ENCODE results near the gene MED25.
A peak's percentile ranks its signal among the peaks of the same experiment; 100 is the strongest.

The MED25 gene

GRCh38 chr19:49859682-49860335 lies 41.7 kb downstream of the MED25 start:
- no peak for DNase-seq

DNA sequence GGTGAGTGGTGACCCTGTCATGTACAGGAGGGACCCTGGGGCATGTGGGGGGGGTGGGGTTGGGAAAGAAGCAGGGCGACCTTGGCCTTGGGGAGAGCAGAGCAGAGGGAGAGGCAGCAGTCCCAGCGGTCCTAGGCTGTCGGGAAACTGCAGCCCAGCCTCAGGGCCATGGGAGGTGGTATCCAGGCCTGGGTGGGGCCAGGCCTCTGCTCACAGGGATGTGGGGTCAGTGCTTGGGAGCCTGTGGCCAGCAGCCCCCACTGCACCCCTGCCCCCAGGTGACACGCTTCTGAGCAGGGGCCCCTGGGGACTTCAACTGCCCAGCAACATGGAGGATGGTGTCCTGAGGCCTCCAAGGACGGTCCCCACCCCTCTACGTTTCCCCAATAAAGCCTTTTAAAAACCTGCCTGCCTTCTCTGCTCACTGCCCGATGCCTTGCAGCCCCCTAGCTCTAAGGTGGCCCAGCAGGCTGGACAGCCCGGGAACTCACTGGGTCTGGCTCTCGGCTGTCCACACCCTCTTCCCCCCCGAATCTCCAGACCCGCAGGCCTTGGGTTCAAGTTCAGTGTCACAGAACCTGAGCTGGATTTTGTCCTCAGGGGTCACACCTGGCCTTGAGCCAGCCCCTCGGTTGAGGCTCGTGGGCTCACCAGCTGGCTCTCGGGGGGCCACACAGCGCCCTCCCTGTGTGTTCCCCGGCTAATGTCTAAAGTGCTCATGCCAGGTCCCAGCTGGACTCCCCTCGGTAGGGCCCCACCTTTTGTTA lies 42.4 kb downstream of the MED25 start:
- no peak for DNase-seq

DNA sequence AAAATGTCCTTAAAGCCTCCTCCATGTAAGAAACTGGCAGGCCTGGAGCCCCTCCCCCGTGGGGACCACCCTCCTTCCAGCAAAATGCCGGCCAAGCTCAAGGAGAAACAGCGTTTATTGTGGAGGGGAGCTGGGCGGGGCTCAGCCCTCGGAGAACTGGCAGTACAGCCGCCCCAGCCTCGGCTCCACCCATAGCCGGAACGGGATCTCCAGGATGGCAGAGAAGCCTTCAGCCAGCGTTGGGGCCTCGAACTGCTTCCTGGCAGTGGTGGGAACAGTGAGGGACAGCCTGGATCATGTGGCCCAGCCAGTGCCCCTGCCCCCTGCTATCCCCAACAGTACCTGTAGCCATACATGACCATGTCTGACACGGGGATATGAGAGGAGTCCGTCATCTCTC lies 43.0 kb downstream of the MED25 start:
- DNase-seq = no peak

DNA sequence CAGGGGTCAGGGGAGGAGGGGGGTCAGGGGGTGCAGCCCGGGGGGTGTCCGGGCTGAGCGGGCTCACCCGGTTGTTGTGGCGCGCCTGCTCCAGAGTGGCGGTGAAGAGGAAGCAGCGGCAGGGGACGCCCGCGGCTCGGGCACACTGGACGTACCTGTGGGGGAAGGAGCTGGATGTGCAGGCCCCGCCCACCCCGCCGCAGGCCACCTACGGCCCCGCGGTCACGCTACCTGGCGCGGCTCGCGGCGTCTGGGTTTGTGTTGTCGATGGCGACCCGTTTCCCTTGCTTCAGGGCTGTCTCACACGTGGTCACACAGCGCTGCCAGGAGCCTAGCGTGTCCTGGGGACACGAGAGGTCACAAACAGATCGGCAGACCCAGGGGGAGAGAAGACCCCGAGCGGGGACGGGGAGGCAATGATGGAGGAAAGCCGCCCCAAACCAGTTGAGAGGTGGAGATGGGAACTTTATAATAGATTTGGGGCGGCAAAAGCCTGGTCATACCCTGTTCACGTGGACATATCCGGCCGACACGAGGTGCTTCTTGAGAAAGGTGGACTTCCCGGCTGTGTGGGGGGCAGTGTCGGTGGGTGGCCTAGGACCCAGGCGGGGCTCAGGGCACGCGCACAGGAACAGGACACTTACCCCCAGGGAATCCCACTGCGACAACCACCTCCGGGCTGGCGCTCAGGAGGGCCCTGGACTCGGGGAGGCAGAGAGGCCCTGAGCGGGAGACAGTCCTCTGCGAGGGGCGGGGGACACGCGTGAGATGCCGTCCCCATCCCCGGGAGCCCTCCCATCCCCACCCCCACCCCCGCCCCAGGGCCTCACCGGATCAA lies 43.7 kb downstream of the MED25 start:
- no peak for DNase-seq

- no peak for DNase-seq
Measured at GRCh38 chr19:49862391-49863253, 44.5 kb downstream of the MED25 start.

DNA sequence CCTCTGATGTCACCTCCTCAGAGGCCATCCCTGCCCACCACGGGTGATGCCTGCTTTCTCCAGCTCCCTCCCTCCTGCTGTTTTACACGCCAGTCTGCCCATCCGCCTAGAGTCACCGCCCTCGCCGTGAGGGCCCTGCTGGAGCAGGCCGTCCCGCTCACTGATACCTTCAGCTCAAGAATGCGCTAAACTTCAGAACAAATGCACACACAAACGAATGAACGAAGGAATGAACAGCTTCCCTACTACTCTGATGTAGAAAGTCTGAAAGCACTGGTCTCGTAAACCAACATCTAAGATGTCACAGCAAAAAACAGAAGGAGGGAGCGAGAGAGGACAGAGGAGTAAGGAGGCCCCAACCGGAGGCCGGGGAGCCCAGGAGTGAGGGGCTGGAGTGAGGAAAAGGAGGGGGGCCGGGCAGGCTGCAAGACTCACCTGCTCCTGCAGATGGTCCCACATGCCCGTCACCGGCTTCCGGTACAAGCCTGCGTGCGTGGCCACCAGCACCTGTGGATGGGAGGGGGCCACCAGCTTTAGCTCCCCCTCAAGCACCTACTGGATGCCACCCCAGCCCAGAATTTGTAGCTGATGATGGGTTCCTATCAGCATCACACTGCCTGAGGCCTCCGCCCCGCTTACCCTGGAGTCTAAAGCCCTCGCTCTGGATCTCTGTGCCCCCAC lies 45.3 kb downstream of the MED25 start:
- DNase-seq = no peak

DNA sequence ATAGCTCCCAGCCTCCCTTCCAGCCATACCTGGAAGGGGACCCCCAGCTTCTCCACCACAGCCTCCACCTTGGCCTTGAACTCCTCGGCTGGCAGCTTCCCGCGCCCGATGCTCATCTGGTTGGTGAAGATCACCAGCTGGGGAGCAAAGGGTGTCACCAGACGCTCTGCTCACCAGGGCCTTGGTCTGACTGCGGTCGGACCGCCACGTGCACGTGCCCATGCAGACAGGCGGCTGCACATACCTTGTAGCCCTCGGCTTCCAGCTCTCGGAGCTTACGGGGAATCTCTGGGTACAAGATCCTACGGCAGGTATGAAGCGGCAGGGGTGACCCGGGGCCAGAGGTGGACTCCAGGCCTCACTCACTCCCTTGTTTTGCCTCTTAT lies 45.8 kb downstream of the MED25 start:
- no peak for DNase-seq

GRCh38 chr19:49864890-49865289 lies 46.8 kb downstream of the MED25 start:
- DNase-seq = no peak

DNA sequence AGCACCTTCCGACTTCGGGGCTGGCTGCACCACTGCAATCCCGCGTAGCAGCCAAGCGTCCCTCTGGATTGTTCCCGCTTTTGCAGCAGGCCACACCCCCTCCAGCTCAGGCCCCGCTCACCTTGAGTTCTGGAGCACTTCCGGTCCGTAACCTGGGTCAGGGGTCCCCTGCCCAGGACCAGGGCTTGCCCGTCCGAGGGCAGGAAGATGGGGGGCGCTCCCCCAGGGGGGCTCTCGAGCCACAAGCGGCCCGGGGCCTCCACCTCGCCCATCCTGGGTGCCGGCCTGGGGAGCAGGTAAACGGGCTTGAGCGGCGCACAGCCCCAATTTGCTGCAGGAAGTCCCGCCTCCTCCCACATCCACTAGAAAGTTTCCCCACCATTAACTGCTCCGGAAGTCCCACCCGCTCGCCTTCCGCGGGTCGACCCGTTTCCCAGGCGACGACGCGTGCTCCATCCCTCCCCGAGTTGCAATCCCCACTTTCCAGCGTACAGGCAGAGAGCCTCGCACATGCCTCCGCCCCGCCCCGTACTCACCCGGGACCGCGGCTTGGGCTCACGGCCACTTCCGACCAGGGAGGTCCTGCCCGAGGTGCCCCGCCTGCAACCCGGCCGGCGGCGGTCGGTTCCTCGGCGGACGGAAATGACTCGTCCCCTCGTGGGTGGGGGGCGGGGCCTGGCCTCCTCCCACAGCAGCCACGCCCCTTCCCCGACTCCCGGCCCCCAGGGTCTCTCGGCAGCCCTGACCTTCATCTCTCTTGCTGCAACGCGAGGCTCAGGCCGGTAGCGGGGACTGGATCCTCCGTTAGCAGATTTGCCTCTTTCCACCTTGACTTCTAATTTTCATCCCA lies 49.1 kb downstream of the MED25 start, which contains the start of gene PNKP:
PNKP (minus strand) TSS at position 644 of the 850 bp plus-strand sequence; CDS start at position 272, 372 bp downstream.
- peak; percentile 83 to 94 for DNase-seq

DNA sequence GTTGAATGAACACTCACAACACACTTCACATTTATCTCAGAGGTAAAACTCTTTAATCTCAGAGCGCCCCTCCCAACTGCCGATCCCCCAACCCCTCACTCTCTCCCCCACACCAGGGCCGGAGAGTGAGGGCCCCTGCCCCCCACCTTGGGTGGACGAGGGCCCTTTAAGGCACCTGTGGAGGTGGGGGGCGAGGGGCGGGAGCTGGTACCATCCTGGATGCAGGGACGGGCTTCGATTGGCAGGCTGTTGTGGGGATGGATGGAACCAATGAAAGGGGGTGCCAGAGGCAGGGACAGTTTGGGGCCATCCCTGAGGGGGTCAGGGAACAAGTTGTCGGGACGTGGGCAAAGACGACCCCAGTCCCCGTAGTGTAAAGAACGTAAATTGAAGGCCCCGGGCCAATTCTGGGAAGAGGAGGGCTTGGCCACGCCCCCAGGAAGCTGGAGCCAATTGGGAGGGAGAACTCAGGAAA lies 51.0 kb downstream of the MED25 start:
- DNase-seq = no peak

GRCh38 chr19:49869484-49870308 lies 51.6 kb downstream of the MED25 start:
- peak; percentile 97 to 100 for DNase-seq

DNA sequence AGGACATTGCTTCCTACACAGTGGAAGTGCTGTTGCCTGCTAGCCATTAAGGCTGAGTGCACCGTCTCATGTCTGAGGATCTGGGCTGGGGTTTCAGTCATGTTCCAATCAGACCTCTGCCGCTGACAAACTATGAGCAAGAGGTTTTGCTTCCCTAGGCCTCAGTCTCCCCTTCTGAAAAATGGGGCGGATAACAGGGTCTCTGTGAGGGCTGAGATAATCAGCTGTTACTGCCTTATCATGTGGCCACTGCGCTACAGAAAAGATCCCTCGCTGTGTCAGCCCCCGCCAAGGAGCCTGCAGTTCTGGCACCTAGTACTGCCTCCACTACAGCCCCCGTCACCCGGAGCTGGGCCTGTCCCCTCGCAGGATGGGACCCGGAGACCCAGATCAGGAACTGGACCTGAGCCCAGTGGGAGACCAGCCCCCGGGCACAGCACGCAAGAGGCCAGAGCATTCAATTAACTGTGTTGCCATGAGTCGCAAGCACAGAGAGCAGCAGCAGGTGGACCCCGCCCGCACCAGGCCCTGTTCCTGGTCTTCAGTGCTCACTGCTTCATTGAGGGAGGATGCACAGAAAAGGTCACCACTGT lies 52.3 kb downstream of the MED25 start:
- DNase-seq = no peak

GRCh38 chr19:49871349-49871985 lies 53.4 kb downstream of the MED25 start:
- DNase-seq = no peak

DNA sequence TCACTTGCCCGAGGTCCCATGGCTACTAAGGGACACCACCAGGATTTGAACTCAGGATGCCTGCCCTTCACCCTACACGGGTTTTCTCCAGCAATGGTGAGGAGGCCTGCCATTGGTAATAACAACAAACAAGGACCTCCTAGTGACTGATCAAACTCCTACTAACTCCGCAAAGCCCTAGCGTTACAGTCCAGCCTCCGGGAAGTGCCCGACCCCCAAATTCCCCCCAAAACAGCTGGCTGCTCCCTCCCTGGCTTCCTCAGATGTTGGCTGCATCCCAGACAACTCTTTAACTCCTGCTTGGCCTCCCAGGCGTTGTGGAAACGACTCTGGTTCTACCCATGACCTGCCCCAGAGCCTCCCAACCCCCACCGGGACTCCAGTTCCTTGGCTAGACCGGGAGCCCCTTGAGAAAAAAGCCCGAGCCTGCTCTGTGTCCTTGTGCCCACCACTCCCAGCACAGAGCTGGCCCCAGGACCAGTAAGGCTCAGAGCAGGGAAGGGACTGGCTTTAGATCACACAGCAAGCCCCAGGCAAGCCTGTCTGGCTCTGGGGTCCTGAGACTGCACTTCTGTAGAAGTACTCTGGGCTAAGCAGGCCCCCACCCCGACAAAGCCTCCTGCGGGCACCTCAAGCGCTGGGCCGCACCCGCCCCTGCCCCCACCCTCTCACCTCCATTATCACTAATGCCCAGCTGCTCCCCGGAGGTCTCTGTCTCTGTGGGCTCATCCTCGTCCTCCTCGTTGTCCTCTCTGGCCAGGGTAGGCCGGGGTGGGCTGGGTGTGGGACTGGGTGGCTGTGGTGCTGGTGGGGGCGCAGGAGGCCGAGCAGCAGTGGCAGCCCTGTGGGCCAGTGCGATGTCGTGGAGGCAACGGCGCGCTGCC lies 54.4 kb downstream of the MED25 start:
- DNase-seq = no peak

- no peak for DNase-seq
Measured at GRCh38 chr19:49873129-49873521, 55.0 kb downstream of the MED25 start.

GRCh38 chr19:49873834-49874233 lies 55.7 kb downstream of the MED25 start:
- no peak for DNase-seq

- no peak for DNase-seq
Measured at GRCh38 chr19:49874503-49875157, 56.5 kb downstream of the MED25 start.

All from hippocampal formation (tissue), 2 donors.